HG02981 (cell line): ENCODE measurements around the gene B3GNT9.

Source experiments
- ATAC-seq: cut with Tn5 transposase; IDR thresholded peaks from one replicate; pipeline ENCODE4 v1.9.1; 2021; ENCODE audit warnings: mild to moderate bottlenecking, moderate library complexity; ENCODE audit not compliant: unreplicated experiment

Gene B3GNT9, protein sequence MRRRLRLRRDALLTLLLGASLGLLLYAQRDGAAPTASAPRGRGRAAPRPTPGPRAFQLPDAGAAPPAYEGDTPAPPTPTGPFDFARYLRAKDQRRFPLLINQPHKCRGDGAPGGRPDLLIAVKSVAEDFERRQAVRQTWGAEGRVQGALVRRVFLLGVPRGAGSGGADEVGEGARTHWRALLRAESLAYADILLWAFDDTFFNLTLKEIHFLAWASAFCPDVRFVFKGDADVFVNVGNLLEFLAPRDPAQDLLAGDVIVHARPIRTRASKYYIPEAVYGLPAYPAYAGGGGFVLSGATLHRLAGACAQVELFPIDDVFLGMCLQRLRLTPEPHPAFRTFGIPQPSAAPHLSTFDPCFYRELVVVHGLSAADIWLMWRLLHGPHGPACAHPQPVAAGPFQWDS

DNA sequence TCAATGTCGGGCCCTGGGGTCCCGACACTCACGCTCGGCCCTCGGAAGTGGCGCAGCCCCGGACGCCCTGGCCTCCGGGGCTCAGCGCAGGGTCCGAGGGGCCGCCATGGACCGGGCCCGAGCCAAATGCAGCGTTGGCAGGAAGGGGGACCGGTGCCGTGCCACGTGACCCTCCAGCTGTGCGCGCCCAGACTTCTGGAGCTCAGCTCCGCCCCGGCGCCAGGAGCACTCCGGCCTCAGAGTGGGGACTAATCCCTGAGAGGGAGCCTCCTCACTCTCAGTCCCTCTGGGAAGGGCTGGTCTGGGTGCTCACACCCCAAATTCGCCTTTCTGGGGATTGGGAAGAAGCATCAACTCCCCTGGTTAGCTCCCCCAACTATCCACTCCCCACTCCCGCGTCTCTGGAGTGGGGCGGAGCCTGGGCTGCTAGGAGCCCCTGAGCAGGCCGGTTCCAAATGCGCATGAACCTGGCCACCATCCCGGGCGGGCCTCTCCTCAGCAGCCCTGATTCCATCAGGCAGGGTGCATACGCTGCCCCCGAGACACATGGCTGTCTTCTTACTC lies at the start of gene B3GNT9:
TSS of gene B3GNT9 (minus strand) at position 166 of the 564 bp plus-strand sequence. CDS start 513 bp downstream, outside the sequence.
- ATAC-seq = peak; percentile 50

DNA sequence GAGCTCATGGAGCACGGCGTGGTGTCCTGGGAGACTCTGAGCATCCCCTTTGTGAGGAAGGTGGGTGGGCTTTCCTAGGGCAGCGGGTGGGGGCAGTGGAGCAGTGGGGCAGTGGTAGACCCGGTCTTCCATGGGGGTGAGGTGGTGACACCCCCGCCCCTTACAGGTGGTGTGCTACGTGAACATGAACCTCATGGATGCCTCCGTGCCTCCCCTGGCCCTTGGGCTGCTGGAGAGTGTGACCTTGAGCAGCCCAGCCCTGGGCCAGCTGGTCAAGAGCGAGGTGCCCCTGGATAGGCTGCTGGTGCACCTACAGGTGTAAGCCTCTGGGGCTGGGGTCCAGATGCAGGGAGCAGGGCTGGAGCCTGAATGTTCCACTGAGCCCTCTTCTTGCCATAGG lies 49.7 kb upstream of the B3GNT9 start:
- ATAC-seq = no peak

DNA sequence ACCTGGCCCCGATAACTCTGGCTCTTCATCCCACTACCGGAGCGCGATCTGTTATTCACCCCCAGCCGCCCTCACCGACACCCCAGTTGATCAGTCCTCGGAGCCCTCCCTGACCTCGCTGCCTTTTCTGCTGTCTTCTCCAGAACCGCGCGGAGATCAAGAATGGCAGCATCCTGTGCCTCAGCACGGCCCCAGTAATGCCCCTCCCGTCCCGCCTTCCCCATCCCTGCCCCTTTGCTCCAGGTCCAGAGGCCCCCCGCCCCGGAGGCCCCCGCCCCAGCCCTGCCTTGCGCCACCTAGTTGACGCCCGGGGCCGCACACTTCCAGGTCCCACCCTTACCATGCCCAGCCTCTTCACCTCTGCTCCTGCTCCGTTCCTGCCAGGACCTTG lies 49.0 kb upstream of the B3GNT9 start:
- ATAC-seq = no peak

DNA sequence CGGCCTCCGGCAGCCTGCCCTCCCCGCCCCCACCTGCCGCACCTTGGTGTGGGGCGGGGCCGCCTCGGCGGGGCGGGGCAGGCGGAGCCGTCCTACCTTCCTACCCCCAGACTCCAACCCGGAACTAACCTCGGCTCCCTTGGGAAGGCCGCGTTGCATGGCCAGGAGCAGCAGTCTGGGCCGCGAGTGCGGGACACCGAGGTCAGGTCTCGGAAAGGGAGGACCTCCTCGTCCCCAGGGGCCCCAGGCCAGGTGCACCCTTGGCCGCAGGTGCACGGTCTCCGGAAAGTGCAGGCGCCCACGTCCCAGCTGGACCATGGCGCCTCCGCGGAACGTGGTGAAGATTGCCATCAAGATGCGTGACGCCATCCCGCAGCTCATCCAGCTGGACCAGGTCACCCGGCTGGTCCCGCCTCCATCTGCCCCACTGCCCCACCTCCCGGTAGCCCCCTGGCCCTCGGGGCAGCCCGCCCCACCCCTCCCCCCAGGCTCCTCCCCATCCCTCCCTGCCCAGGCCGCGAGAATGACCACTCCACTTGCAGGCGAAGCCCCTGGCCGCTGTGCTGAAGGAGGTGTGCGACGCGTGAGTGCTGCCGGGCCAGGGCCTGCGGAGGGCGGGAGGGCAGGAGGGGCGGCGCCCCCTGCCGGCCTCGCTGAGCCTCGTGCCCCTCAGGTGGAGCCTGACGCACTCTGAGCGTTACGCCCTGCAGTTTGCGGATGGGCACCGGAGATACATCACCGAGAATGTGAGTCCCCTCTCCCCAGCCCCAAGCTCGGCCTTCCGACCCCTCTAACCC lies 48.4 kb upstream of the B3GNT9 start, which contains the start of gene ELMO3:
TSS of gene ELMO3 (plus strand) at position 121 of the 797 bp plus-strand sequence. CDS start at position 317, 196 bp downstream.
- ATAC-seq = no peak

DNA sequence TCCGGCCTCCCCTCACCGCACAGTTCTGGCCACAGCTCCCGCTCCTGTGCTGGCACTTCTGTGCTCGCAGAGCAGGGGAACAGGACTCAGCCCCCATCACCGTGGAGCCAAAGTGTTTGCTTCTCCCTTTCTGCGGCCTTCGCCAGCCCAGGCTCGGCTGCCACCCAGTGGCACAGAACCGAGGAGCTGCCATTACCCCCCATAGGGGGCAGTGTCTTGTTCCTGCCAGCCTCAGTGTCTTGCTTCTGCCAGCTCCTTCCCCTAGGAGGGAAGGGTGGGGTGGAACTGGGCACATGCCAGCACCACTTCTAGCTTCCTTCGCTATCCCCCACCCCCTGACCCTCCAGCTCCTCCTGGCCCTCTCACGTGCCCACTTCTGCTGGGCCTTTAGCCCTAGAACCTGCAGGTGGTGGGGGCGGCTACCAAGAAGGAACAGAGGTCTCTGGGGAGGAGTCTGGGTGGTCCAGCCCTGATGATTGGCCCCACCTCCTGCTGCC lies 47.5 kb upstream of the B3GNT9 start:
- ATAC-seq = no peak

DNA sequence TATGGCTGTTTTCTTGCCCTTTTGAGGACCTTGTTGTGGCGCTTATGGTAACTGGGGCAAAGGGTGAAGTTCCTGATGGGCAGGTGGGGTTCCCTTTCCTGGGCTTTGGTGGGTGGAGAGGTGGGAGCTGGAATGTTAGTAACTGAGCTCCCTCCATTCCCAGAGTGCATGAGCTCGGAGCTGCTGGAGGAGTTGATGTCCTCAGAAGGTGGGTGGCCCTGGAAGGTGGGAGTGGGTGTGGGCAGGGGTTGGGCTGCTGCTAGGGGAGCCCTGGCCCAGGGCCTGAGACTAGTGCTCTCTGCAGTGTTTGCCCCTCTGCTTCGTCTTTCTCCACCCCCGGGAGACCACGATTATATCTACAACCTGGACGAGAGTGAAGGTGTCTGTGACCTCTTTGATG lies 46.9 kb upstream of the B3GNT9 start:
- ATAC-seq = no peak

DNA sequence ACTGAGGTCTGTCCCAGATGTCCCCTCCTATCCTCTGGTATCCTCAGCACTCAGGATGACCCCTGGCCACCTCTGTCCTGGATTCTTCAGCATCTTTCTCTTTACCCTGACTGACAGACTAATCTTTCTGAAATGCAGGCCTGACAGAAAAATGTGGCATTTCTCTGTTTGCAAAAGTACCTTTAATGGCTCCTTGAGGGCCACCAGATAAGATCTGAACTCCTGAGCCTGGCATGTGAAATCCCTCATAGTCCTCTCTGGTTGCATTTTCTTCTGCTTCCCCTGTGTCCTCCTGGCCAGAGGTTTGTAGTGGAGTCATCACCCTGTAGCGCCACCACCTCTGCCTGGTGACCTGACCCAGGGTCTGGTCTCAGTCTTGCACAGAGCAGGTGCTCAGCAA lies 46.1 kb upstream of the B3GNT9 start:
- no peak for ATAC-seq

DNA sequence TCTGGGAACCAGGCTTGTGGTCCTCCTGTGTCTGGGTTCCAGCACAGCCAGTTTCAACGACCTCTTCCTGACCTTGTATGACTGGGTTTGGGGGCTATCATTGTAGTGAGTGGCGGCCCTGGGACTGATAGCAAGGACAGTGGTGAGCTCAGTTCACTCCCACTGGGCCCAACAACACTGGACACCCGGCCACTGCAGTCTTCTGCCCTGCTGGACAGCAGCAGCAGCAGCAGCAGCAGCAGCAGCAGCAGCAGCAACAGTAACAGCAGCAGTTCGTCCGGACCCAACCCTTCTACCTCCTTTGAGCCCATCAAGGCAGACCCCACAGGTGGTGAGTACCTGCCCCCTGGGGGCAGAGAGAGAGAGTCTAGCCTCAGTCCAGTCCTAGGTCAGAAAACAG lies 44.9 kb upstream of the B3GNT9 start:
- no peak for ATAC-seq

DNA sequence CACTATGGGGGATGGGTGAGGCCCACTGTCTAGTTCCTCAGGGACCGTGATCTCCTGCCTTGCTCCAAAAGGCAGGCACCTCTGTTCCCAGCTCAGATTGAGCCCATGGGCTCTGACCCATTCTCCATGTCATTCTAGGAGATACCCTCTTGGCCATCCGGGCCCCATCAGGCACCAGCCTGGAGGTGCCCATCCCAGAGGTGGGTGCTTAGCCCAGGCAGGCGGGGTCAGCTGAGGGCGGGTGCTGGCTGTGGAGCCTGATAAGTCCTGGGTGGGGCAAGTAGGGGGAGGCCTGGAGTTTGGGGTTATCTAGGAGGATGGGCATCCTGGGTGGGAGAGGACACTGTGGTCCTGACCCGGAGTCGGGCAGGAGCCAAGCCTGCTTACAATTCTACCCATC lies 43.5 kb upstream of the B3GNT9 start:
- no peak for ATAC-seq

DNA sequence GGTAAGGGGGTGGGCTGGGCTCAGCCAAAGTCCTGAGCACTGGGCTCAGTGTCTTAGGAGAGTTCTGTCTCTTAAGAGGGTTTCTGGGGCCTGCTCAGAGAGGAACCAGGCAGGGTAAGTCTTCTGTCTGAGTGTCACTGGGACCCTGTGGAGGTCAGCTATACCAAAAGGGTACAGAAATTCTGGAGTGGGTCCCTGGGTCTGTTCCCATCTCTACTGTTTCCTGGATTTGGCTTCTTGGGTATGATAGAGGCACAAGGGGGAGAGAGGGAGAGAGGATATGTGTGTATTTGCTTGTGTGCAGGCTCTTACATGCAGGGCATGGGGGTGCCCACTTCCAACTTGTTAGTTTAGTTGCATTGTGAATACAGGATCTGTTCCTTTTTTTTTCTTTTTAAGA lies 42.7 kb upstream of the B3GNT9 start:
- ATAC-seq = no peak

DNA sequence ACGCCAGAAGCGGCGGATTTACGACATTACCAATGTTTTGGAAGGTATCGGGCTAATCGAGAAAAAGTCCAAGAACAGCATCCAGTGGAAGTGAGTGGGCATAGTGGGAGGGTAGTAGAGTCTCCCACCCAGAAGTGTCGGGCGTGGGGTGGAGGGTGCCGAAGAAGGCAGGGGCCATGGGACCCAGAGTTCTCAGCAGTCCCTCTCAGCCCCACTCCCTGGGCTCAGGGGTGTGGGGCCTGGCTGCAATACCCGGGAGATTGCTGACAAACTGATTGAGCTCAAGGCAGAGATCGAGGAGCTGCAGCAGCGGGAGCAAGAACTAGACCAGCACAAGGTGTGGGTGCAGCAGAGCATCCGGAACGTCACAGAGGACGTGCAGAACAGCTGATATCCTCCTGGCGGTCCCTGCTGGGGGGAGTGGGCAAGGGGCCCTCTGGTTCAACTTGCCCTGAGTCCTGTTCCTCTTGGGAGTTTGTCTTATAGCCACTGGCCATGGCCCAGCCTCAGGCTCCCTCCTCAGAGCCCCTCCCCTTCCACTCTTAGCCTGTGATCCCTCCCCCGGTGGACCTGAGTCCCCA lies 42.1 kb upstream of the B3GNT9 start:
- ATAC-seq = no peak

DNA sequence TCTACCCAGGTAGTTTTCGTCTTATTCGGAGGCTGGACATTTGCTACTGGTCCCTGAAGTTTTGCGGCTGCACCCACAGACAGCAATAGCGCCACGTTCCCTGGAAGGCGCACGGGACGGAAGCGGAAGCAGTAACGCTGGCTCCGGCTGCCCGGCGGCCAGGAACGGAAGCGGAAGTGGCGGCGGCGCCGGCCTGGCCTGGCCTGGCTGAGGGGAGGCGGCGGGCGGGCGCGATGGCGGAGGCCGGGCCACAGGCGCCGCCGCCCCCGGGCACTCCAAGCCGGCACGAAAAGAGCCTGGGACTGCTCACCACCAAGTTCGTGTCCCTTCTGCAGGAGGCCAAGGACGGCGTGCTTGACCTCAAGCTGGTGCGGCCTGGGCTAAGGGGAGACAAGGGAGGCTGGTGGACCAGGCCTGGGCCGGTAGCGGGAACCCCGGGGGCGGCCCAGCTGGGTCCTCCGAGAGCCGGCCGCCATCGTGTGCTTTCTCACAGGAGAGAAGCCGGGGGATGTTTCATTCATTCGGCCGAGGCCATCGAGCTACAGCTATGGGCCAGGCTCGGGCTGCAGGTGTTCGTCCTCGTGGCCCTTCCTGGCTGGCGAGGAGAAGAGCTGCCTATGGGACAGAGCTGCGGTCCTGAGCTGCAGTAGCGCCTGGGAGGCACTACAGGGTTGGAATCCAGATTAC lies 41.3 kb upstream of the B3GNT9 start, which contains the start of gene E2F4:
TSS of gene E2F4 (plus strand) at position 161 of the 687 bp plus-strand sequence. CDS start at position 234, 73 bp downstream.
- peak; percentile 91 for ATAC-seq

DNA sequence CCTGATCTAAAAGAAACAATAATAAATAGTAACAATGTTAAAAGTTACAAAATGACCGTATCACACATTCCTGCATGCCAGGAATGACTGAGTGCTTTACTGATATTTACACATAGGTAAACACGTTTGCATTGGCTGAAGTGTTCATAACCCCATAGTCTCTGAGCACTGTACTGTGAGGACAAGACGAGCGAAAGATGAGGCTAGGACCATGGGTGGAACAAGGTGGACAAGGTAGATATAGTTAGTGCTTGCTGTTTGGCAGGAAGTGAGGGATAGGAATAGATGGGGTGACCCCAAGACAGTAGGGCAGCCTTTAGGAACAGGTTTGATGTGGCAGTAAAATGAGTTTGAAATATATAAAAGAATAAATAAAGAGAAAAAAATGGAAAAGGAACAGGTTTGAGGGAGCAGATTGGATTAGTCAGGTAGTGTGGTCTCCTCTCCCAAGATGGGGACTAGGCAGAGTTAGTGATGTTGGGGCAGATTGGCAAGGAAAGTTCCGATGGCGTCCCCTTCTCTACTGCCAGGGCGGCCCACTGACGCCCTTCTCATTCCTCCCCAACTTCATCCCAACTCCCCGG lies 40.7 kb upstream of the B3GNT9 start:
- ATAC-seq = no peak

DNA sequence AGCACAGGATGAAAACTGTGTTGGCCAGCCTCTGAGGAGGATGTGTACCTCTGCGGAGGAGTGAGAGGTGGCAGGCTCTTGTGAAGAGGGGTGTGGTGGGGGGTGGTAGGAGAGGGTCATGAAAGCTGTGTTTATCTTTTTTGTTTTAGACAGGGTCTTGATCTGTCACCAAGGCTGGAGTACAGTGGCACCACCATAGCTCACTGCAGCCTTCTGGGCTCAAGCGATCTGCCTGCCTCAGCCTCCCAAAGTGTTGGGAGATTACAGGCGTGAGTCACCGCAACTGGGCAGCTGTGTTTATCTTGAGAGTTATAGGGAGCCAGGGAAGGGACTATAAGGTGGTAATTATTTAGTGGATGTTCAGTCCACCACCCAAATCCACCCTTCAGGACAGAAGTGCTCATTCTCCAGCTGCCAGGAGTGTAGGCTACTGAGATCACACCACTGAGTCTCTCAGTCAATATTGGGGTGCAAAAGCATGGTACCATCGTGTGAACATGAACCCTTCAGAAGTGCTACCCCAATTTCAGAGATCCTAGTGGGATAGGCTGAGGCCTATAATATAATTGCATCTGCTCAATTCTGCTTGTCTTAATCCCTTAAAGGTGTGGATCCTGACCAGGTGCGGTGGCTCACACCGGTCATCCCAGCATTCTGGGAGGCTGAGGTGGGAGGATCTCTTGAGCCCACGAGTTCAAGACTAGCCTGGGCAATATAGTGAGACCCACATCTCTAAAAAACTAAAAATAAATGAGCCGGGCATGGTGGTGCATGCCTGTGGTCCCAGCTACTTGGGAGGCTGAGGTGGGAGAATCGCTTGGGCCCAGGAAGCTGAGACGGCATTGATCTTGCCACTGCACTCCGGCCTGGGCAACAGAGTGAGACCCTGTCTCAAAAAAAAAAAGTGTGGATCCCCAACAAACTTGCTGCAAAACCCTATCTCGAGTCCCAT lies 39.9 kb upstream of the B3GNT9 start:
- no peak for ATAC-seq

DNA sequence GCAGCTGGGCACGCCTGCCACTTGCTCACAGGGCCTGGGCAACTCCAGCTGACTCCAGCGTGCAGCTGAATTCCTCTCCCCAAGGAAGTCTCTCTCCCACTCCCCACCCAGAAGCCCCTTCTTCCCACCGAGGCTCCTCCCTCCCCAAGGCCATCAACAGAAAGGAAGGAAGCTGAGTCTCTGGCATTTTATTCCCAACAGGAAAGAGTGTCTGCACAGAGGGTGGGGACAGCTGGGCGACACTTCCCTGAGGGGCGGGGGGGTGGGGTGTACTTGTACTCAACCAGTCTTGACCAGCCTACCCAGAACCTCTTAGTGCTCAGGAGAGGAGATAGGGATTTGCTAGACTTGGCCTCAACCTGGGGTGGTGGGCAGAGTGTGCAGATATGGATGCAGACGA lies 39.2 kb upstream of the B3GNT9 start, which contains the start of gene EXOC3L1:
TSS of gene EXOC3L1 (minus strand) at position 96 of the 400 bp plus-strand sequence. CDS start 460 bp downstream, outside the sequence.
- ATAC-seq = no peak

DNA sequence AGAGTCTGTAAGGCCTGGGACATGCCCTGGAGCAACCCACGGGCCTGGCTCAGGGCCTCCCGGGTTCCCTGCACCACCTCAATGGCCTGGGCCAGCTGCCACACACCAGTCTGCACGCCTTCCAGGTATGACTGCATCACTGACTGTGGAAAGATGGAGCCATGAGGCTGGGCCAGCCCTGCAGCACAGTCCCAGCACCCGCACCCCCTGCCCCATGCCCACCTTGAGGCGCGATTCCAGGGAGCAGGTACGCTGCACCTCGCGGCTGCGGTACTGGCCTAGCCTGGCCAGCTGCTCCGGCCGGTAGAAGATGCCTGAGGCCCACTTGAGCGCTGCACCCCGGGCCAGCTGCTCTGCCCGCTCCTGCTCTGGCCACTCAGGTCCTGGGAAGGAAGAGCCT lies 38.0 kb upstream of the B3GNT9 start:
- no peak for ATAC-seq

DNA sequence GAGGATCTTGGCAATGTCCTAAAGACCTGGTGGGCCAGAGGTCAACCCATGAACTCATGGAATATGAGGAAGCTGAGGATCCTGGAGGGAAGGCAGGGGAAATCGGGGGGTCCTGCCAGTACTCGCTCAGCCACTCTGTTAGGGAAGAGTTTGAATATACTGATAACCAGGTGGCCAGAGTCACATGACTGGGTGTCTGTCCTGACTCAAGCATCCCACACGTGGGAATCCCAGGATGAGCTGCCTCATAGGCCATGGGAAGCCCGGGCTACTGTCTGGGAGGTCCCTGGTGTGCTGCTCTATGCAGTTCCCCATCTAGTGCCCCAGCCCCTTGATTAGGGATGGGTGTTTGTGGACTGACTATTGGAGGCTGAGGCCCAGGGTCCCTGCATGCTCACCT lies 37.5 kb upstream of the B3GNT9 start:
- ATAC-seq = no peak

DNA sequence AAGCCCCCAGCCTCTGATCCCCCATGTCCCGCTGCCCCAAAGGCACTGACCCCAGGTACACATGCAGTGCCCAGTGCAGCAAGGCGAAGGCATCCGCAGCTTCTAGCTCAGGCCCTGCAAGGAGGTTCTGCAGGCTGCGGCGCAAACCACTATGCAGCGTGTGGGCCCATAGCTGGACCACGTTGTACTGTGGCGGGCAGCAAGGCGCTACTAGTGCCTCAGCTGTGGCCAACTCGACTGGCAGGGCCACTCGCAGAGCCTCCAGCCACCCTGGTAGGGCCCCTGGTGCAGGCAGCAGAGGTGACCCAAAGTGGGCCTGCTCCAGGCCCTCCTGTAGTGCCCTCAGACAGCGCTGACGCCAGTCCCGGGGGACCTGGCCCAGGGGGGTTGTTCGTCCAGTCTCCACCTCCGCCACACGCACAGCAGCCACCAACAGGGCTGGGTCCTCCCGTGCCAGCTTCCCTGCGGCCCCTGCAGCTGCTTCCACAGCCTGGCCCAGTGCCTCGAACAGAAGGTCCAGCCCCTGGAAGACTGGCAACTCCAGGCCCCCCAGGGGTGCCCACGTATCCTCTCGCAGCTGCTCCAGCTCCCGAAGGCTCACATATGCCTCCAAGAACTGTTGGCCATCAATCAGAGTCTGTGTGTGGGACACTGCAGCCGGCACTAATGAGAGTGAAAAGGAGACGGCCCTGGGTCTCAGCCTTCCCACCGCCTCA lies 36.5 kb upstream of the B3GNT9 start:
- no peak for ATAC-seq
